Measurements from ENCODE around the gene ADRA2C.

Gene ADRA2C

DNA sequence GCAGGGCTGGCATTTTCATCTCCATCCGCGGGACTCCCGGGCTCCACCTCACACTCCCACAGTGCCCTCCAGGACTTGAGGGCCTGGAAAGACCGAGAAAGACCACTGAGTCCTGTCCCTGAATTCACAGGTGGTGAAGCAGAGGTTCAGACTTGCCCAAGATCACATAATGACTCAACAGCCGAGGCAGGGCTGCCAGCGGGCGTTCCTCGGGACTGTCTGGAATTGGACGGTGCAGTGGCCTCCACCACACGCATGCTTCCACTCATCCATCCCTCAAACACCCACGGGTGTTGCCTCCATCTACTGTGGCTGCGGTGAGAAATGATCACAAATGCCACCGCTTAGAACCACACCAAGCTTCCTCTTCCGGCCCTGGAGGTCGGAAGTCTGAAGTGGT, 6.9 kb upstream of the ADRA2C start:
- TF ChIP-seq, protein P1, sequence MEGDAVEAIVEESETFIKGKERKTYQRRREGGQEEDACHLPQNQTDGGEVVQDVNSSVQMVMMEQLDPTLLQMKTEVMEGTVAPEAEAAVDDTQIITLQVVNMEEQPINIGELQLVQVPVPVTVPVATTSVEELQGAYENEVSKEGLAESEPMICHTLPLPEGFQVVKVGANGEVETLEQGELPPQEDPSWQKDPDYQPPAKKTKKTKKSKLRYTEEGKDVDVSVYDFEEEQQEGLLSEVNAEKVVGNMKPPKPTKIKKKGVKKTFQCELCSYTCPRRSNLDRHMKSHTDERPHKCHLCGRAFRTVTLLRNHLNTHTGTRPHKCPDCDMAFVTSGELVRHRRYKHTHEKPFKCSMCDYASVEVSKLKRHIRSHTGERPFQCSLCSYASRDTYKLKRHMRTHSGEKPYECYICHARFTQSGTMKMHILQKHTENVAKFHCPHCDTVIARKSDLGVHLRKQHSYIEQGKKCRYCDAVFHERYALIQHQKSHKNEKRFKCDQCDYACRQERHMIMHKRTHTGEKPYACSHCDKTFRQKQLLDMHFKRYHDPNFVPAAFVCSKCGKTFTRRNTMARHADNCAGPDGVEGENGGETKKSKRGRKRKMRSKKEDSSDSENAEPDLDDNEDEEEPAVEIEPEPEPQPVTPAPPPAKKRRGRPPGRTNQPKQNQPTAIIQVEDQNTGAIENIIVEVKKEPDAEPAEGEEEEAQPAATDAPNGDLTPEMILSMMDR (IDR thresholded peaks at IDR 0.05; ENCODE audit: low read length, missing control alignments), result no peak
- no peak overlapping the region for H3K4me3 ChIP-seq (replicated peaks; ENCODE audit: low read depth, low read length)
- no peak for DNase-seq (ENCODE audit: low read depth)

DNA sequence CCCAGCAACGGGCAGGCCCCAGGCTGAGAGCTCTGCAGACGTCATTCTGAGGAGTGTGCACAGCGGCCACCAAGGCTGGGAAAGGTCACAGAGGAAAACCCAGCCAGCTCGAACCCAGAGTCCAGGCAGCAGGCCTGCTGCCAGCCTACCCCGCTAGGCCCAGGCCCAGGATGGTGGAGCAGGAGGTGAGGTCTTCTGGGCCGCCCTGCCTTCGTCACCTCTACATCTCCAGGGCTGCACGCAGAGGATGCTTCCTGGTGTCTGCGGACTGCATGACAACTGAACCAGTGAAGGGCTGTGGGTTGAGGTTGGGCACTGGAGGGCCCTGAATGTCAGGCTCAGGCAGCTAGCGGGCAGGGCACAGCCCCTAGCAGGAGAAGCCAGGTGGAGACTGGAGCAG, 5.8 kb upstream of the ADRA2C start:
- no peak for DNase-seq (ENCODE audit: low read depth)
- H3K4me3 ChIP-seq (replicated peaks; ENCODE audit: low read depth, low read length), result no peak overlapping the region
- TF ChIP-seq, protein P1 (IDR thresholded peaks at IDR 0.05; ENCODE audit: low read length, missing control alignments), result no peak

DNA sequence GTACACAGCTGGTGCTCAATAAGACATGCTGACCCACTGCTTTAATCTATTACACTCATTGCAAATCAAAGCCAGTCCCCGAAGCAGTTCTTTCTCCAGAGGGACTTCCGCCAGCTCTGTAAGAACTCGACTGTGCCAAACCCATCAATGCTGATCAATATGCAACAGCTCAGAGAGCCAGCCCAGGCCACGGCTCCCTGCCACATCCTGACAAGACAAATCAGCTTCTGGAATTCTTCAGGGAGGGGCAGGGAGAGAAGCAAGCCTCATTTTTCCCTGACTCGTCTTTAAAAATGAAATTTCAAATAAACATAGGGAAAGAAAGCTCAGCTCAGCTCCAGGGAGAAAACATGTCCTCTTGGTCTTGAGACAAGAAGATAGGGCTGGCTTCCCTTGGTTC, 5.3 kb upstream of the ADRA2C start:
- H3K4me3 ChIP-seq (replicated peaks; ENCODE audit: low read depth, low read length), result no peak overlapping the region
- TF ChIP-seq, protein P1 (IDR thresholded peaks at IDR 0.05; ENCODE audit: low read length, missing control alignments), result no peak
- no peak for DNase-seq (ENCODE audit: low read depth)

DNA sequence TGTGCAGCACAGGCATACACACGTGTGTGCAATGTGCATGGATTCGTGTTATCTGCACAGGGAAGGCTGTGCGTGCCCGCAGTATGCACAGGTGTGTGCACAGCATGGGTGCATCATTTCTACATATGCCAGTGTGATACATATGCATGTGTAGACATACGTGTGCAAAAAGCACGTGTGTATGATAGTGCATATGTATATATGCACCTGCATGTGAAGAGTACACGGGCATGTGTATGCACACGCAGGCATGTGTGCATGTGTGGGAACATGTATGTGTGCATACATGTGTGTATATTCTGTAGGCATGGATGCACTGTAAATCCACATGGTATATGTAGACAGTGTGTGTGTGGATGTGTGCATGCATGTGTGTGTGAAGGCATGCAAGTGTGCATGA, 3.9 kb upstream of the ADRA2C start:
- no peak for DNase-seq (ENCODE audit: low read depth)
- TF ChIP-seq, protein P1 (IDR thresholded peaks at IDR 0.05; ENCODE audit: low read length, missing control alignments), result no peak
- H3K4me3 ChIP-seq (replicated peaks; ENCODE audit: low read depth, low read length), result no peak overlapping the region

DNA sequence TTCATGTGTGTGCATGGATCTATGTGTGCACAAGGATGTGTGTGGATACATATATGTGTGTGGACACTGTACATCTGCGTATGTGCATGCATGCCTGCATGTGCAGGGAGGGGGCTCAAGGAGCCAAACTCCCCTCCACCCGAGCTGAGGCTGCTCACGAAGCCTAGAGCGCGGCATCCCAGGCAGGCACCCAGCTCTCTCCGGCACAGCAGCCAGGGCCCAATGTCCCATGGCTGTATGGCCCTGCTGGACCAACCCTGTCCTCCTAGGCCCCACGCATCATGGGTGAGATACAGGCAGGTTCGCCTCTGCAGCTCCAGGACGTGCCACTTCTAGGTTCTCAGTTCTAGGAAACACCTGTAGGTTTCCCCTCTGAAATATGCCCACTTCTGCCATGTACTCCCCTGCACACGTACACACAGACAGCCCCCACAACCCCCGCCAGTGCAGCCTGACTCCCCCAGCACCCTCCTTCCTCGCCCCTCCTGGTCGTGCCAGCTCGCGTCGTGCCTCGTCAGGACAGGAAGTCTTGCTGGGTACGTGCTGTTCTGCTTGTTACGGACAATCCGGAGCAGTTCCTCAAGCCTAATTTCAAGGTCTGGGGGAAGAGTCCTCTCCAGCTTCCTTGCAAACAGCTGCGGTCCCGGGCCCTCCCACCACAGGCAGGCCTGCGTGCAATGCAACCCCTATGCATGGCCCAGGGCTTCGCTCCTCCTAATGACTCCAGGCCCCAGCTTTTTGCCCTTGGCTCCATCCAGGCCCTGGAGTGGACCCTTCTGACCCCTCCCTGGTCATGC, 3.2 kb upstream of the ADRA2C start:
- no peak overlapping the region for H3K4me3 ChIP-seq (replicated peaks; ENCODE audit: low read depth, low read length)
- TF ChIP-seq, protein P1 (IDR thresholded peaks at IDR 0.05; ENCODE audit: low read length, missing control alignments), result no peak
- DNase-seq (ENCODE audit: low read depth), result no peak

DNA sequence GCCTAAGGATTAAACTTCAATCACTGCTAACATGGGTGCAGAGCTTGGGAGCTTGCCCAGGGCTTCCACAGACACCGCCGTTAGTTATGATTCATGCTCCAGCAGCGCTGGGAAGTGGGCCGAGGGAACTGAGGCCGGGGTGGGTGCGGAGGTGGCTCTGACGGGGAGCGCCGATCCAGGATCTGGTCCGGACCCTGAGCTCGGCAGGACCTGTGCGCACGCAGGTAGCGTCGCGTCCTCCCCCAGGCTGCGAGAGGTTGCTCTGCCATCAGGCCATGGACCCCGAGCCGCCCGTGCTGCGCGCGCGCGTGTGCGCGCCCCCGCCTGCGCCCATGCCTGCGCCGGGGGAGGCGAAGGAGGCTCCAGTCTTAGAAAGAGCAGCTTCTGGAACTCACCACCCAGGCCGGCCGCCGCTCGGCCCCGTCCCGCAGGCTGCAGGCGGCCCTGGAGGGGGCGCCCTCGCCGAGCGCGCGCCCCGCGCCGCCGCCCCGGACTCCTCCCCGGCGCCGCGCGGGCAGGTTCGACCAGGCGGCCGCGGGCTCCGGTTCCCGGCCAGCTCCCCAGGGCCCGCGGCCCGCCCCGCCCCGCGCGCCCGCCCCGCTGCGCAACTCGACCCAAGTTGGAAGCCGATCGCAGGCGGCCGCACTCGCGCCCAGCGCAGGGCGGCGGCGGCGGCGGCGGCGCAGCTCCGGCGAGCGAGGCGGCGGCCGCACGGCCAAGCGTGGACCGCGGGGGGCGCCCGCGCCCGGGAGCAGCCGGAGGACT, 732 bp upstream of the ADRA2C start:
- peak; percentile 13 for DNase-seq (ENCODE audit: low read depth)
- TF ChIP-seq, protein P1 (IDR thresholded peaks at IDR 0.05; ENCODE audit: low read length, missing control alignments), result no peak
- H3K4me3 ChIP-seq (replicated peaks; ENCODE audit: low read depth, low read length), result no peak overlapping the region
